Neural cell (in vitro differentiated cells): ENCODE data around the gene TFCP2L1.

Experiments used
- EP300 ChIP-seq: fragments of 450-650 bp; conservative IDR thresholded peaks from 2 replicates; pipeline ENCODE4 v1.6.1; 2014; ENCODE audit warnings: antibody characterized with exemption, mild to moderate bottlenecking, moderate library complexity; ENCODE audit not compliant: poor library complexity, severe bottlenecking
- EZH2 ChIP-seq: fragments of 200-600, 300-800 bp; shearing (Covaris generic), sonication (generic); IDR thresholded peaks from 2 replicates; pipeline ENCODE4 v1.6.1; 2014; ENCODE audit warnings: antibody characterized with exemption, low read length, borderline replicate concordance, mild to moderate bottlenecking; ENCODE audit not compliant: insufficient read depth, poor library complexity, severe bottlenecking
- POLR2AphosphoS5 ChIP-seq: IDR thresholded peaks from 2 replicates; pipeline ENCODE4 v1.6.1; 2012
- SMC3 ChIP-seq: fragments of 450-650 bp; conservative IDR thresholded peaks from 2 replicates; pipeline ENCODE4 v1.6.1; 2014; ENCODE audit warnings: antibody characterized with exemption, mild to moderate bottlenecking, moderate library complexity; ENCODE audit not compliant: poor library complexity
- TAF1 ChIP-seq: IDR thresholded peaks from 2 replicates; pipeline ENCODE4 v1.6.1; 2012; ENCODE audit warnings: low read depth
- TF ChIP-seq, protein P1 (sequence below): fragments of 450-650 bp; IDR thresholded peaks from 2 replicates; pipeline ENCODE4 v1.5.1; 2014; ENCODE audit warnings: antibody characterized with exemption, mild to moderate bottlenecking, moderate library complexity; ENCODE audit not compliant: poor library complexity, severe bottlenecking
- TF ChIP-seq, protein P2 (sequence below): IDR thresholded peaks from 2 replicates; pipeline ENCODE4 v1.6.1; 2012; ENCODE audit warnings: borderline replicate concordance

DNA sequence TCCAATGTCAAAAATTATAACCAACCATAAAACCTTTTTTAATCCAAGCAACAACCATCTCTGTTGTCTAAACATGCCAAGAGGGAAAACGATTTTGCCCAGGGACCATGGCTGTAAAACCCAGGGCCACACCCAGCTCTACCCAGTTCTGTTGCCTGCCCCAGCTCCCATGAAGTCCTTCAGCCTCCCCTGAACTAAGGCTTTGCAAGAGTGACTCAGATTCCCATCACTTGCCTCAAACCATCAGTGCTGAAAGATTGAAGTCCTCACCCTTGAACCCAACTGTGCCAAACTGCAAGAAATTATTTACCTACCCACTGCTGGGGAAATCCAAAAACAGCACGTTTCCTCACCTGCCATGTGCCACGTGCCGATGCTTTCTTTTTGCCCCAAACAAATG is 102.5 kb downstream of the TFCP2L1 start:
- TF ChIP-seq, protein P1, sequence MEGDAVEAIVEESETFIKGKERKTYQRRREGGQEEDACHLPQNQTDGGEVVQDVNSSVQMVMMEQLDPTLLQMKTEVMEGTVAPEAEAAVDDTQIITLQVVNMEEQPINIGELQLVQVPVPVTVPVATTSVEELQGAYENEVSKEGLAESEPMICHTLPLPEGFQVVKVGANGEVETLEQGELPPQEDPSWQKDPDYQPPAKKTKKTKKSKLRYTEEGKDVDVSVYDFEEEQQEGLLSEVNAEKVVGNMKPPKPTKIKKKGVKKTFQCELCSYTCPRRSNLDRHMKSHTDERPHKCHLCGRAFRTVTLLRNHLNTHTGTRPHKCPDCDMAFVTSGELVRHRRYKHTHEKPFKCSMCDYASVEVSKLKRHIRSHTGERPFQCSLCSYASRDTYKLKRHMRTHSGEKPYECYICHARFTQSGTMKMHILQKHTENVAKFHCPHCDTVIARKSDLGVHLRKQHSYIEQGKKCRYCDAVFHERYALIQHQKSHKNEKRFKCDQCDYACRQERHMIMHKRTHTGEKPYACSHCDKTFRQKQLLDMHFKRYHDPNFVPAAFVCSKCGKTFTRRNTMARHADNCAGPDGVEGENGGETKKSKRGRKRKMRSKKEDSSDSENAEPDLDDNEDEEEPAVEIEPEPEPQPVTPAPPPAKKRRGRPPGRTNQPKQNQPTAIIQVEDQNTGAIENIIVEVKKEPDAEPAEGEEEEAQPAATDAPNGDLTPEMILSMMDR, result no peak
- TF ChIP-seq, protein P2, sequence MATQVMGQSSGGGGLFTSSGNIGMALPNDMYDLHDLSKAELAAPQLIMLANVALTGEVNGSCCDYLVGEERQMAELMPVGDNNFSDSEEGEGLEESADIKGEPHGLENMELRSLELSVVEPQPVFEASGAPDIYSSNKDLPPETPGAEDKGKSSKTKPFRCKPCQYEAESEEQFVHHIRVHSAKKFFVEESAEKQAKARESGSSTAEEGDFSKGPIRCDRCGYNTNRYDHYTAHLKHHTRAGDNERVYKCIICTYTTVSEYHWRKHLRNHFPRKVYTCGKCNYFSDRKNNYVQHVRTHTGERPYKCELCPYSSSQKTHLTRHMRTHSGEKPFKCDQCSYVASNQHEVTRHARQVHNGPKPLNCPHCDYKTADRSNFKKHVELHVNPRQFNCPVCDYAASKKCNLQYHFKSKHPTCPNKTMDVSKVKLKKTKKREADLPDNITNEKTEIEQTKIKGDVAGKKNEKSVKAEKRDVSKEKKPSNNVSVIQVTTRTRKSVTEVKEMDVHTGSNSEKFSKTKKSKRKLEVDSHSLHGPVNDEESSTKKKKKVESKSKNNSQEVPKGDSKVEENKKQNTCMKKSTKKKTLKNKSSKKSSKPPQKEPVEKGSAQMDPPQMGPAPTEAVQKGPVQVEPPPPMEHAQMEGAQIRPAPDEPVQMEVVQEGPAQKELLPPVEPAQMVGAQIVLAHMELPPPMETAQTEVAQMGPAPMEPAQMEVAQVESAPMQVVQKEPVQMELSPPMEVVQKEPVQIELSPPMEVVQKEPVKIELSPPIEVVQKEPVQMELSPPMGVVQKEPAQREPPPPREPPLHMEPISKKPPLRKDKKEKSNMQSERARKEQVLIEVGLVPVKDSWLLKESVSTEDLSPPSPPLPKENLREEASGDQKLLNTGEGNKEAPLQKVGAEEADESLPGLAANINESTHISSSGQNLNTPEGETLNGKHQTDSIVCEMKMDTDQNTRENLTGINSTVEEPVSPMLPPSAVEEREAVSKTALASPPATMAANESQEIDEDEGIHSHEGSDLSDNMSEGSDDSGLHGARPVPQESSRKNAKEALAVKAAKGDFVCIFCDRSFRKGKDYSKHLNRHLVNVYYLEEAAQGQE, result no peak
- TF ChIP-seq TAF1 (no peak), EP300 (no peak), POLR2AphosphoS5 (no peak), SMC3 (no peak), EZH2 (no peak)
